ENCODE data around the gene HIPK4. TPM values are rescaled to one million over a fixed set of nuclear protein-coding genes. Genes with fewer than 3 reads are reported as not detected.

Gene HIPK4
- total and polyA plus RNA-seq, 9 of the 15 experiments (the other 6 are each of a cell fraction or from before 2014, with no cell fraction given) = 0.06 to 0.09 TPM; not detected in 7

- TF ChIP-seq NR2C2 (CRISPR knock-in tag; IDR thresholded peaks at IDR 0.05) (no peak), NR2C2 (tag; IDR thresholded peaks at IDR 0.05) (peak; percentile 48; the same call in 1 of the 2 replicates), KDM1A (IDR thresholded peaks at IDR 0.05) (peak; percentile 80 to 81), MNT (conservative IDR thresholded peaks at IDR 0.05) (peak; percentile 64 to 80), MTA1 (IDR thresholded peaks at IDR 0.05; ENCODE audit: borderline replicate concordance) (peak; percentile 96), ZNF707 (CRISPR knock-in tag; conservative IDR thresholded peaks at IDR 0.05) (no peak), LCOR (CRISPR knock-in tag; IDR thresholded peaks at IDR 0.05) (no peak), TCFL5 (CRISPR knock-in tag; conservative IDR thresholded peaks at IDR 0.05) (no peak), AFF1 (IDR thresholded peaks at IDR 0.05; ENCODE audit: low read depth in 1 of 2, partially characterized antibody in 2 of 2) (peak; percentile 59 to 80), EHMT2 (IDR thresholded peaks at IDR 0.05) (peak; percentile 77; the same call in 1 of the 2 replicates), BDP1 (IDR thresholded peaks at IDR 0.05; ENCODE audit: insufficient read depth, insufficient read length) (no peak), RCOR1 (IDR thresholded peaks at IDR 0.05; ENCODE audit: borderline replicate concordance in 1 of 2, low read depth in 2 of 2, low read length in 2 of 2) (peak in 1 of 2 experiments; percentile 3; a peak in 1 of 4 replicates), FOXM1 (IDR thresholded peaks at IDR 0.05; ENCODE audit: low read depth) (0 out of 2 replicates have a peak, but pooled peaks have one; percentile 4), FOXM1 (CRISPR knock-in tag; IDR thresholded peaks at IDR 0.05; ENCODE audit: low read depth) (no peak), HDAC1 (IDR thresholded peaks at IDR 0.05) (peak; percentile 19 to 94; a peak in 2 of 4 replicates), MAZ (CRISPR knock-in tag; conservative IDR thresholded peaks at IDR 0.05 in 1 of 2, IDR thresholded peaks at IDR 0.05 in 1 of 2) (peak in 1 of 2 experiments; percentile 48; a peak in 3 of 4 replicates), ZNF274 (IDR thresholded peaks at IDR 0.05; ENCODE audit: borderline replicate concordance, low read depth, low read length) (no peak), CBFA2T2 (conservative IDR thresholded peaks at IDR 0.05) (peak; percentile 77), ARNT (IDR thresholded peaks at IDR 0.05) (peak in 1 of 2 experiments; percentile 88; a peak in 2 of 4 replicates), POLR2G (IDR thresholded peaks at IDR 0.05; ENCODE audit: low read depth, low read length) (peak; percentile 78), CGGBP1 (CRISPR knock-in tag; IDR thresholded peaks at IDR 0.05) (no peak), FOS (IDR thresholded peaks at IDR 0.05; ENCODE audit: extremely low read depth, insufficient read length) (peak; percentile 32), EGR1 (conservative IDR thresholded peaks at IDR 0.05) (peak; percentile 43; the same call in 1 of the 2 replicates), PHF20 (IDR thresholded peaks at IDR 0.05; ENCODE audit: partially characterized antibody) (peak; percentile 64)
These were observed 27.1 kb upstream of the HIPK4 start (continued) for GRCh38 chr19:40416918-40417642.

All from K562 (cell line).